Pulmonary artery endothelial cell (primary cell): Measurements from ENCODE around the gene GPA33. TPM values are rescaled to one million over a fixed set of nuclear protein-coding genes. Genes with fewer than 3 reads are reported as not detected.
"Not testable (repeated sequence)": the region's sequence is repeated elsewhere in the genome, so short reads cannot be mapped to it uniquely, and the experiment has no call there.

ENCODE experiments used
- DNase-seq: peaks from one replicate; pipeline ENCODE4 v3.0.0-alpha.2; 2011; ENCODE audit warnings: low read depth, low spot score
- total RNA-seq: library from RNA; depleted of rRNA; stranded (reverse); fragments of >200 nt; gene quantifications from 2 replicates; pipeline ENCODE4 v1.2.3, GENCODE V29; 2014

GPA33 gene
- total RNA-seq, 1 donor from 2014 or later, result not detected

DNA sequence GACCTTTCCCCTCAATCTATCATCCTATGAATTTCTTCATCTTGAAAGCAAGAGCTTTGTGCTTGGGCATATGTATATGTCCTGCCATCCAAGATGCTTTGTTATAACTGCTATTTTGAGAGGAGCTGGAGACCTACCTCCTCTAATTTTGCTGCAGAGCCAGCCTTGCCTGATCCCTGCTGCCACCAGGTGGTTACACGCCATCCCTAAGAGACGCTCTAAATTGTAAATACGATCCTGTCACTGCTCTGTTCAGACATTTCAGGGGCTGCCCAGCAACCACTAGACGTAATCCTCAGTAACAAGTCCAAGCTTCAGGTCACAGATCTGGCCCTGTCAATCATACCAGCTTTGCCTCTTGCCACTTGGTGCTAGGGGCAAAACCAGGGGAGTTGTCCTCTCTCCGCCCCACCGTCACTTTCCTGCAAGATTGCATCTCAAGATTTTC lies 32.9 kb downstream of the GPA33 start:
- no peak for DNase-seq

- no peak for DNase-seq
These were observed 33.5 kb downstream of the GPA33 start for GRCh38 chr1:167056529-167057231.

DNA sequence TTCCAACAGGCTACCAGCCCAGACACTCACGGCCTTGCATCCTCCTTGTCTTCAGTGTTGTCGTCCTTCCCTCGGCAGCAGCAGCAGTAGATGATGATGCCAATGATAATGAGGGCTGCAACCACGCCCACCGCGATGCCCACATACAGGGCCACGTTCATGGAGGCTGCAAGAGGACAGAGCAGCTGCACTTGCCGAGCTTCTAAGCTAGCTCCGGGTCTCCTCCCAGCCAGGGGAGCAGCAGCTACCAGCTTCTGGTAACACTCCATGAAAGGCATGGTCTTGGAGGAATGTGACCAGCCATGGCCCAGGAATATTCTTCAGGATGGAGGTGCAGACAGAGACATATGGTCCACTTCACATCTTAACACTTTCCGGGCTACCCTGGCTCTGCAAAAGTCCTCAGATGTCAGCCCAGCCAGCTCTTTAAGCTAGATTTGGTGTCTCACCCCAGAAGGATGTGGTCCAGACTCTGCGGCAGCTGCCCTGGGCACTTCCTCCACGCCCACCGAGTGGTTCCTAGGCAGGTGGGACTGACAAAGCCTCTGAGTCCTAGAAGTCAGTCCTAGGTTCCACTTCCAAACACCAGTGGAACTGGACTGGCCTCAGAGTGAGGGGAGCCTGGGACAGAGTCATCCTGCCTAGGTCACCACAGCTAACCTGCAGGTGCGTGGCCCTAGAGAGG lies 35.1 kb downstream of the GPA33 start:
- DNase-seq, result no peak

GRCh38 chr1:167054531-167054930 lies 35.6 kb downstream of the GPA33 start:
- DNase-seq, result no peak

- DNase-seq, result no peak
These were observed 37.8 kb downstream of the GPA33 start for GRCh38 chr1:167052389-167052788.

GRCh38 chr1:167051907-167052306 lies 38.3 kb downstream of the GPA33 start:
- no peak for DNase-seq

- no peak for DNase-seq
These were observed 46.3 kb downstream of the GPA33 start for GRCh38 chr1:167043752-167044488.

DNA sequence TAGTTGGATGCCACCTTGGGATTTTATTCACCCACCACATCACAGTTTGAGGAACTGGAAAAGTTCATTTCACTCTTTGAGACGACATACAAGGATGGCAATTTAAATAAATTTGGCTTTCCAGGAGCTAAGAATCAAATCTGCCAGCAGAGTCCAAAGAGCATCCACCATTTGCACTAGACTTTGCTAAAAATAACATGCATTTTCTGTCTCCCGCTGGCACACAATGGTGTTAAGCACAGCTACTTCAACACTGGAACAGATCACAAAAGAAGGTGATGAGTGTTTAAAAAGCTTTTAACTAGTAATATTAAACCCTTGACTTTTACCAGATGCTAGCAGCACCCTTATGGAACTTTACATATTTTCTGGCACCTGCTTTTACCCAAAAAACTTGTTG lies 56.5 kb downstream of the GPA33 start:
- DNase-seq, result no peak

DNA sequence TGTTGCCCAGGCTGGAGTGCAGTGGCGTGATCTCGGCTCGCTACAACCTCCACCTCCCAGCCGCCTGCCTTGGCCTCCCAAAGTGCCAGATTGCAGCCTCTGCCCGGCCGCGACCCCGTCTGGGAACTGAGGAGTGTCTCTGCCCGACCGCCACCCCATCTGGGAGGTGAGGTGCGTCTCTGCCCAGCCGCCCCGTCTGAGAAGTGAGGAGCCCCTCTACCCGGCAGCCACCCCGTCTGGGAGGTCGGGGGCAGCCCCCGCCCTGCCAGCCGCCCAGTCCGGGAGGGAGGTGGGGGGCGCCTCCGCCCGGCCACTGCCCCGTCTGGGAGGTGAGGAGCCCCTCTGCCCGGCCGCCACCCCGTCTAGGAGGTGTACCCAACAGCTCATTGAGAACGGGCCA lies 60.6 kb downstream of the GPA33 start:
- not testable (repeated sequence) for DNase-seq

DNA sequence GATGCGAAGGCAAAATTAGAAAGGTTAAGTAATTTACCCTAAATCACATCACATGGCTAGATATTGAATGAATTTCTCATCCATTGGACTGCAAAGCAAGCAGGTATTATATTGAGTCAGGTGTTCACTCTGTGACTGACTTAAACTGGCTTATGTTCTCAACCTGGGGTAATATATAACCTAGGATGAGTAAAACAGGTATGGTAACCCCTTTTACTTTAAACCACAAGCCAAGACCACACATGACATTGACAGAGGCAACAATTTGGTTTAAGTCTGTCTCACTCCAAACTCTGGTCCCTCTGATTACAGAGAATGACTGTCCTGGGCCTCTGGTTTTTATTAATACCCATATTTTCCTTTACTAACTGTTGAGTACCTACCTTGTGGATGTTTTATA lies 67.8 kb downstream of the GPA33 start:
- DNase-seq, result no peak

DNA sequence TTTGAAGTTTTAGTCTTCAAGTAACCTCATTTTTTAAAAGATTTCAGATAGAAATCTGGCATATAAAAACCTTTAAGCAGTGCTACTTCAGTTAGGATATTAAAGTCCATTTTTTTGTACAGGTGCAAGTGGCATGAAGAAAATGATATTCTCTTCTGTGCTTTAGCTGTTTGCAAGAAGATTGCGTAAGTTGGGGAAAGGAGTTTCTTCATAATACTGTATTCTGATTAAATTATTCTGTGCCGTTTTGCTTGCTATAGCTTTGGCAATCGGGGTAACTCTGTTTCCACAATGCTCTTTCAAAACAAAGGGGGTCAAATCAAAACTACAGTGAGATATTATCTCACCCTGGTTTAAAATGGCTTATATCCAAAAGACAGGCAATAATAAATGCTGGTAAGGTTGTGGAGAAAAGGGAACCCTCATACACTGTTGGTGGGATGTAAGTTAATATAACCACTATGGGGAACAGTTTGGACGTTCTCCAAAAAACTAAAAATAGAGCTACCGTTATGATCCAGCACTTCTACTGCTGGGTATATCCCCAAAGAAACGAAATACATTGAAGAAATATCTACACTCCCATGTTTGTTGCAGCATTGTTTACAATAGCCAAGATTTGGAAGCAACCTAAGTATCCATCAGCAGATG lies 74.0 kb downstream of the GPA33 start:
- no peak for DNase-seq

DNA sequence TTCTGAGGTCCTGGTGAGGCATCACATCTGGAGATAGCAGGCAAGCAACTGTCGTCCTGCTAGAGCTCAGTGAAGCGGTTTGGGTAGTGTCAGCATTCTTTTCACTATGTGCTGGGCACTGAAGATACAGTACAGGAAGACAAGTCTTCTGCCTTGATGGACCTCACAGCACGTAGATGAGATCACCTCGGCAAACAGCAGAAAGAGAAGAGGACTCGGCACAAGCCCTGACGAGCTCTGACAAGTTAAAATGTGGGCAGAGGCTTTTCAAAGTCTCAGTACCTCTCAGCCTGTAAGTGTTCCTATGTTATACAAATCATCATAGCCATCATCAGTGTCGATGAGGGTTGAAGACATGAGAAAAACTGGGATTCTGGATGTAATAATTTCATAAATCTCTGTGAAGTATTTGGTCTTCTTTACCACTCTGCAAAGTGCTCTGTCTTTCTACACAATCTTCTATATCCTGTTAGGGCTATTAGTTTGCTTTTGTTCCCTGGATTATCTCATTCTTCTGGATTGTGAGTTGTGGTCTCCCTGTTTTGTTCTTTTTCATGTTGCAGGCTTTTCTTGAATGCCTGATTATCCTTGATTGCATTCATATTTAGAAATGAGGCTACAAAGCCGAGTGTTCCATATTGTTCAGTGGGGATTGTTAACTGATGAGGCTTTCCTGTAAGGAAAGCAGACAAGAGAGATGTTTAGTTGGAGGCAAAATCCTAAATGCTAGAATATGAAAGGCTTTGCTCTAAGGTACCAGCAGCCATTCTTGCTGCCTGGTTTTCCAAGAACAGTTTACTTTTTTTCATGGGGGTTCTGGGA lies 76.9 kb downstream of the GPA33 start:
- DNase-seq, result no peak

DNA sequence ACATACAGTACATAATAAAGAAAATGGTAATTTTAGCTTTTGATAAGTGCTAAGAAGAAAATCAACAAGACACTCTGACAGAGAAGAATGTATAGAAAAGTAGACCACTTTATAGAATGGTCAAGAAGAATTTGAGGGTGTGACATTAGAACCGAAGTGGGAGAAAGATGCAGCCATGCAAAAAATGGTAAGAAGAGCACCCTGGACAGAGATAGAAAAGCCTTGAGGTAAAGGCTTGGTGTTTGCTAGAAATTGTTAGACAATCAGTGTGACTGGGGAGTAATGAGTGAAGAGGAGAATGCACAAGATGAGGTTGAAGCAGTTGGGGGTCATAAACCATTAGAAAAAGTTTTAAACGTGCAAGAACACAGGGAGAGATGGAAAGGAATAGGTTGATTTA lies 77.6 kb downstream of the GPA33 start:
- DNase-seq, result no peak

DNA sequence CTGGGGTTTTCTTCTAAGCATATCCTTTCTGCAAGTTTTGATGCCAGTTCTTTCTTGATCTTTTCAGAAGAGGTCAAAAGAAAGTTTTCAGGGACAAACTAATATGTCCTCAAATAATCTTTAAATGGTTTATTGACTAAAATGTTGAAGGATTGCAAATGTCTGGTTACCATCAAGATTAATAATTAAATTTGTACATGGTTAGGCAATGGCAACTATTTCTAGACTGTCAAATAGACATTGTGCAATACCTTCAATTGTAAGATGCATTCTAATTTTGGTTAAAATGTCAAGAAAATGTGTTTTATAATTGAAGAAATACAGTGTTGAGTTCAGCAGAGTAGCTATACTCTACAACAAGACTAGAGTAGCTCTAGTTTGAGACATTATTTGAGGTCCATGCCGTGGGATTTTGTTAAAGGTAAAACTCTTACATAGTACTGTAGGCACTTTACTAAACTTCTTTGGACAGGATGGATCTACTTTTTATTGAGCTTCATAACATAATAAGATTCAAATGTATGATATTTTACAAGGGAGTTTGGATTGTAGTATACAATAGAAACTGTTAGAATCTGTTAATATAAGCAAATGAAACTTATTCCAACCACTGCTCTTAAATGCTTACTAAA lies 78.5 kb downstream of the GPA33 start:
- no peak for DNase-seq

- DNase-seq, result no peak
These were observed 86.5 kb downstream of the GPA33 start for GRCh38 chr1:167003711-167004110.

Other genes starting within 250 kb of the GPA33 start
- gene TADA1, start 214.1 kb downstream of the GPA33 start, total RNA-seq, result 10.7 and 10.9 TPM in 2 replicates
- not detected in 2 replicates for gene ILDR2, start 114.8 kb downstream of the GPA33 start, total RNA-seq
- not detected in 2 replicates for gene MAEL, start 101.1 kb downstream of the GPA33 start, total RNA-seq
- gene STYXL2, start 3.7 kb upstream of the GPA33 start, total RNA-seq, result not detected in 2 replicates
- 4.0 and 5.8 TPM in 2 replicates for gene POU2F1, start 130.5 kb upstream of the GPA33 start, total RNA-seq